ENCODE results near the gene RNASE11. TPM values are rescaled to one million over a fixed set of nuclear protein-coding genes. Genes with fewer than 3 reads are reported as not detected.
A peak's percentile ranks its signal among the peaks of the same experiment; 100 is the strongest.

The RNASE11 gene
- total and polyA plus RNA-seq, 9 of the 15 experiments (the other 6 are each of a cell fraction or from before 2014, with no cell fraction given), result 0.16 to 0.29 (median 0.22) TPM; not detected in 6

DNA sequence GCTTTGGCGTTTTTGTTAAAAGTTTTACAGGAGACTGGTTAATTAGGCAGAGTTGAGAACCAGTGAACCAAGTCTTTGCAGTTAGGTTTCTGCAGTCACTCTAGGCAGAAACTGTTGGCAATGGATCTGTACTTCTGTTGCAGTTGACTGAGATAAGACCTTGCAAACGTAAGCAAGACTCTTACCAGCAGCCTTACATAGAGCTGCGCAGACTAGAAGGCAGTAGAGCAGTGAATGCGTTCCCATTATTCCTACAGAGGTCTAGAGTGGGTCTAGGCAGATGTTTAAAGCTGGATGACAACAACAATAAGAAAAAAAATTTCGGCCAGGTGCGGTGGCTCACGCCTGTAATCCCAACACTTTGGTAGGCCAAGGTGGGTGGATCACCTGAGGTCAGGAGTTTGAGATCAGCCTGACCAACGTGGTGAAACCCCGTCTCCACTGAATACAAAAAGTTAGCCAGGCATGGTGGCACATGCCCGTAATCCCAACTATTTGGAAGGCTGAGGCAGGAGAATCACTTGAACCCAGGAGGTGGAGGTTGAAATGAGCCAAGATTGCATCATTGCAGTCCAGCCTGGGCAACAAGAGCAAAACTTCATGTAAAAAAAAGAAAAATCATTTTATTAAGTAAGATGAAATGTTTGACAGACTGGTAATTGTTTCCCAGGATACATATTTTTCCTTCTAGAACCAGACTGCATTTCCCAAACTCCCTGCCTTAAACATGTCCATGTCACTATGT, 39.2 kb downstream of the RNASE11 start:
- no peaks in the 10 kb centered on the region for H4K20me1 ChIP-seq (replicated peaks; ENCODE audit: control insufficient read depth, insufficient read depth, low read length)
- in situ Hi-C loops (cut with MboI) (no loop called here), intact Hi-C loops (cut with micrococcal nuclease) (loop anchor here (5.0 kb wide), 1 partner anchor 59 kb away; no protein-coding TSS in a partner anchor)
- ChIA-PET POLR2A (interaction anchor here (0.6 kb wide), 1 partner anchor 339 kb away, joined by 3 read pairs; no protein-coding TSS in a partner anchor), CTCF (ENCODE audit: low intra/inter-chr PET ratio) (no interaction called here)
- peak; percentile 73 for FAIRE-seq
- no peaks in the 10 kb centered on the region for H3K9me1 ChIP-seq (ENCODE audit: control insufficient read depth, insufficient read depth, low read length)
- no peaks in the 10 kb centered on the region for H3K9me3 ChIP-seq (replicated peaks; ENCODE audit: control insufficient read depth, insufficient read depth, low read depth, low read length)
- BruUV-seq (replicated peaks), result no TSS peak
- H2AFZ ChIP-seq (ENCODE audit: low read depth, low read length), result peak overlapping the region; percentile 26
- no peak overlapping the region for H3K9ac ChIP-seq (ENCODE audit: insufficient read depth in 1 of 2, low read depth in 2 of 2, low read length in 2 of 2)
- H3K27me3 ChIP-seq (ENCODE audit: control insufficient read depth in 2 of 2, insufficient read depth in 2 of 2, low read length in 2 of 2), result no peaks in the 10 kb centered on the region
- peak in 2 of 4 experiments; percentile 16 to 33 for DNase-seq (ENCODE audit: extremely low read depth in 1 of 4, low spot score in 3 of 4)
- no peaks in the 10 kb centered on the region for H3K79me2 ChIP-seq (ENCODE audit: control insufficient read depth, insufficient read depth, low read length)
- 23% methylated on average over 7 of the region's 10 CpGs for WGBS (ENCODE audit: insufficient coverage, low coverage, missing lambda C conversion rate)
- peak; percentile 90 for ATAC-seq
- no peak overlapping the region for H3K27ac ChIP-seq (ENCODE audit: extremely low read depth, low read depth, low read length)
- H3K4me2 ChIP-seq (ENCODE audit: insufficient read depth, low read length), result no peak overlapping the region
- TF ChIP-seq, protein P1, sequence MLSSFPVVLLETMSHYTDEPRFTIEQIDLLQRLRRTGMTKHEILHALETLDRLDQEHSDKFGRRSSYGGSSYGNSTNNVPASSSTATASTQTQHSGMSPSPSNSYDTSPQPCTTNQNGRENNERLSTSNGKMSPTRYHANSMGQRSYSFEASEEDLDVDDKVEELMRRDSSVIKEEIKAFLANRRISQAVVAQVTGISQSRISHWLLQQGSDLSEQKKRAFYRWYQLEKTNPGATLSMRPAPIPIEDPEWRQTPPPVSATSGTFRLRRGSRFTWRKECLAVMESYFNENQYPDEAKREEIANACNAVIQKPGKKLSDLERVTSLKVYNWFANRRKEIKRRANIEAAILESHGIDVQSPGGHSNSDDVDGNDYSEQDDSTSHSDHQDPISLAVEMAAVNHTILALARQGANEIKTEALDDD (IDR thresholded peaks at IDR 0.05), result peak; percentile 79
- TF ChIP-seq, protein P2, sequence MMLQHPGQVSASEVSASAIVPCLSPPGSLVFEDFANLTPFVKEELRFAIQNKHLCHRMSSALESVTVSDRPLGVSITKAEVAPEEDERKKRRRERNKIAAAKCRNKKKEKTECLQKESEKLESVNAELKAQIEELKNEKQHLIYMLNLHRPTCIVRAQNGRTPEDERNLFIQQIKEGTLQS (IDR thresholded peaks at IDR 0.05), result peak; percentile 71
- TF ChIP-seq, protein P2 (CRISPR knock-in tag; conservative IDR thresholded peaks at IDR 0.05), result no peak
- peak; percentile 22; the same call in 1 of the 2 replicates for TF ChIP-seq CEBPG (CRISPR knock-in tag; IDR thresholded peaks at IDR 0.05)
- peak; percentile 41 to 70; a peak in 3 of 4 replicates for TF ChIP-seq CEBPG (tag; conservative IDR thresholded peaks at IDR 0.05 in 1 of 2, IDR thresholded peaks at IDR 0.05 in 1 of 2)
- TF ChIP-seq TRIM24 (IDR thresholded peaks at IDR 0.05), result peak in 1 of 2 experiments; percentile 28; a peak in 1 of 4 replicates
- no peak for TF ChIP-seq FOXP1 (CRISPR knock-in tag; IDR thresholded peaks at IDR 0.05)
- TF ChIP-seq DMBX1 (CRISPR knock-in tag; IDR thresholded peaks at IDR 0.05; ENCODE audit: borderline replicate concordance), result 0 out of 2 replicates have a peak, but pooled peaks have one; percentile 13
- TF ChIP-seq ATF1 (CRISPR knock-in tag; IDR thresholded peaks at IDR 0.05), result no peak
- TF ChIP-seq ATF1 (tag; IDR thresholded peaks at IDR 0.05), result peak; percentile 56; the same call in 1 of the 2 replicates
- TF ChIP-seq TAL1 (IDR thresholded peaks at IDR 0.05), result 0 out of 2 replicates have a peak, but pooled peaks have one; percentile 6
- 0 out of 2 replicates have a peak, but pooled peaks have one; percentile 47 for TF ChIP-seq CREM (IDR thresholded peaks at IDR 0.05; ENCODE audit: low read depth)
- TF ChIP-seq ARHGAP35 (IDR thresholded peaks at IDR 0.05; ENCODE audit: partially characterized antibody), result no peak
- TF ChIP-seq EHMT2 (IDR thresholded peaks at IDR 0.05), result 0 out of 2 replicates have a peak, but pooled peaks have one; percentile 22
- peak; percentile 46 to 58 for TF ChIP-seq NRF1 (conservative IDR thresholded peaks at IDR 0.05 in 1 of 2, IDR thresholded peaks at IDR 0.05 in 1 of 2)
- no peak for TF ChIP-seq JUND (IDR thresholded peaks at IDR 0.05; ENCODE audit: borderline replicate concordance, low read depth, low read length)
- no peak; the same call in 2 of the 3 replicates for TF ChIP-seq JUND (tag; IDR thresholded peaks at IDR 0.05; ENCODE audit: borderline replicate concordance, low read depth, low read length)
- no peak overlapping the region for H3K4me3 ChIP-seq
- no peaks in the 10 kb centered on the region for H3K36me3 ChIP-seq (ENCODE audit: control insufficient read depth, insufficient read depth, low read length)
- H3K4me1 ChIP-seq (replicated peaks in 1 of 2; ENCODE audit: control insufficient read depth in 2 of 2, insufficient read depth in 2 of 2, low read length in 2 of 2), result peaks cover 0 to 6% of the 10 kb centered on the region in 2 experiments; a peak in 3 of 5 replicates

Measured in K562 (cell line).